SK-N-DZ (cell line): Measurements from ENCODE around the gene ESRRA.

Experiments used
- DNase-seq: peaks from one replicate; pipeline ENCODE4 v3.0.0-alpha.2; 2015; ENCODE audit warnings: low spot score

The ESRRA gene

DNA sequence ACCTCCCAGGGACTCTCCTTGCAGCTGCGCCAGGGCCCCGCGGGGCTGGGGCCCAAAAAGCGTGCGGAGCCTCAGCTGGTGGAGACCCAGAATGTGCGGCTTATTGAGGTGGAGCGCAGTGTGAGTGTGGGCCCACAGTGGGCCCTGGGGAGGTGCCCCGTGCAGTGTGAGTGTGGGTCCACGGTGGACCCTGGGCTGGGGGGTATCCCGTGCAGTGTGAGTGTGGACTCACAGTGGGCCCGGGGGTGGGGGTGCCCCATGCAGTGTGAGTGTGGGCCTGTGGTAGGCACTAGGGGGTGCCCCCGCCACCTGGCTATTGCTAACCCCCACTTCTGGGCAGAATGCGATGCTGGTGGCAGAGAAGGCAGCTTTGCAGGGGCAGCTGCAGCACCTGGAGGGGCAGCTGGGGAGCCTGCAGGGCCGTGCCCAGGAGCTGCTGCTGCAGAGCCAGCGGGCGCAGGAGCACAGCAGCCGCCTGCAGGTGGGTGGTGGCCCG is 45.9 kb downstream of the ESRRA start:
- DNase-seq: no peak

DNA sequence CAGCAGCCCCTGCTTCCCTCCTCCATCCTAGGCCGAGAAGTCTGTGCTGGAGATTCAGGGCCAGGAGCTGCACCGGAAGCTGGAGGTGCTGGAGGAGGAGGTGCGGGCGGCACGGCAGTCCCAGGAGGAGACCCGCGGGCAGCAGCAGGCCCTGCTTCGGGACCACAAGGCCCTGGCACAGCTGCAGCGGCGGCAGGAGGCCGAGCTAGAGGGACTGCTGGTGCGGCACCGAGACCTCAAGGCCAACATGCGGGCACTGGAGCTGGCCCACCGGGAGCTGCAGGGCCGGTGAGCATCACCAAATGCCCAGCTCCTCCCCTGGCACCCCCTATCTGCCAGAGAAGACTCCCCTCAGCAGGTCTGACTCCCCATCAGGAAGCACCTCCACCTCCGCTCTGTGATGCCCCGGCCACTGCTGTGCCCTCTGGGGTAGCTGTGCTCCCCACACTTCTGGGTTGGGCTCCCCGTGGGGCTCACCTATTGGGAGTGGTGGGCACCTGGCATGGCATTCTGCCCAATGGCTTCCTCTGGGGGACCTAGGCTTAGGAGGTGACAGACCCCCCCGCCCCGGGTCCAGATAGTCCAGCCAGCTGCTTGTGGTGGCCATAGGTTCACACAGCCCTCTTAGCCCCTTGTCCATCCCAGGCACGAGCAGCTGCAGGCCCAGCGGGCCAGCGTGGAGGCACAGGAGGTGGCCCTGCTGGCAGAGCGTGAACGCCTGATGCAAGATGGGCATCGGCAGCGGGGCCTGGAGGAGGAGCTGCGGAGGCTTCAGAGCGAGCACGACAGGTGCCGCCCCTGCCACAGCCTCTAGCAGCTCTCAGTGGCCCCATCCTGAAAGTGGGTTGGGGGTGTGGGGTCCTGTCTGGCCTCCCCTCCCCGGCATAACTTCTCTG is 47.0 kb downstream of the ESRRA start:
- DNase-seq: no peak

DNA sequence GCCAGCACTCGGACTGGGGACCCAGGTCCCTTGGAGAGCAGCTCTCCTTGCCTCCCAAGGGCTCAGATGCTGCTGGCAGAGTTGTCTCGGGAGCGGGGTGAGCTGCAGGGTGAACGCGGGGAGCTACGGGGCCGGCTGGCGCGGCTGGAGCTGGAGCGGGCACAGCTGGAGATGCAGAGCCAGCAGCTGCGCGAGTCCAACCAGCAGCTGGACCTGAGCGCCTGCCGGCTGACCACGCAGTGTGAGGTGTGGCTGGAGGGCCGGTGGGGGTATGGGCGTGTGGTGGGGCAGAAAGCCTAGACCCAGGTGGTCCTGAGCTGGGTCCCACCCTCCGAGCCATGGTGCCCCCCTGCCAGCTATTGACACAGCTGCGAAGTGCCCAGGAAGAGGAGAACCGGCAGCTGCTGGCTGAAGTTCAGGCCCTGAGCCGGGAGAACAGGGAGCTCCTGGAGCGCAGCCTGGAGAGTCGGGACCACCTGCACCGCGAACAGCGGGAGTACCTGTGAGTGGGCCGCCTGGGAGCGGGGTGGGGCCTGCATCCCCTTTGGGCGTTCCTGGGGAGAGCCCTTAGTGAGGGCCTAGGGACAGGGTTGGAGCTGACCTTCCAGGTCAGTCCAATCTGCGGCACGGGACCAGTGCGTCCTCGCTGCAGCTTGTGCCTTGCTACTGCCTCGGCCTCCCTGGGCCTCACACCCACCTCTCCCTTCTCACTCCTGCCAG is 47.8 kb downstream of the ESRRA start:
- DNase-seq: no peak

DNA sequence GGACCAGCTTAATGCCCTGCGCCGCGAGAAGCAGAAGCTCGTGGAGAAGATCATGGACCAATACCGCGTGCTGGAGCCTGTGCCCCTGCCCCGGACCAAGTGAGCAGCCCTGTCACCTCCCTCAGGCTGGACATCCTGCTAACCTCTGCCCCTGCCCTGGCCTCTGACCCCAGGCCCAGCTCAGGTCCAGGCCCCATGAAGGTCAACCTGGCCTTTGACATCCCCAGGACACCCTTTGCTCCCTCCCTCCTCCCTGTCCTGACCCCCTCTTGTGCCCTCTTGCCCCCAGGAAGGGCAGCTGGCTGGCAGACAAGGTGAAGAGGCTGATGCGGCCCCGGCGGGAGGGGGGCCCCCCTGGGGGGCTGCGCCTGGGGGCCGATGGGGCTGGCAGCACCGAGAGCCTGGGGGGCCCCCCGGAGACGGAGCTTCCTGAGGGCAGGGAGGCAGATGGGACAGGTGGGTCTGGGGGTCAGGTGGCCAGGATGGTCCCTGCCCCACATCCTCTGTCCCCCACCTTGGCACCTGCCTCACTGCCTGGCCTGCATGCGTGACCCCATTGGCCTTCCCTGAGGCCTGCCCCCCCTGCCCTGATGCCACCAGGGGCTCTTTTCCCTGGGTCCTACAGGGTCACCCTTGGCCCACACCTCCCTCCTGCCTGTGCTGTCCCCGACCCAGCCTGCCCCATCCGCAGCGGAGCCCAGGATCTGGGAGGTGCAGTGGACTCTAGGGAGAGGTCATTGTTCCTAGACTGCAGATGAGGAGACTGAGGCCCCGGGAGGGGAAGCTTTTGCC is 48.6 kb downstream of the ESRRA start:
- no peak for DNase-seq

DNA sequence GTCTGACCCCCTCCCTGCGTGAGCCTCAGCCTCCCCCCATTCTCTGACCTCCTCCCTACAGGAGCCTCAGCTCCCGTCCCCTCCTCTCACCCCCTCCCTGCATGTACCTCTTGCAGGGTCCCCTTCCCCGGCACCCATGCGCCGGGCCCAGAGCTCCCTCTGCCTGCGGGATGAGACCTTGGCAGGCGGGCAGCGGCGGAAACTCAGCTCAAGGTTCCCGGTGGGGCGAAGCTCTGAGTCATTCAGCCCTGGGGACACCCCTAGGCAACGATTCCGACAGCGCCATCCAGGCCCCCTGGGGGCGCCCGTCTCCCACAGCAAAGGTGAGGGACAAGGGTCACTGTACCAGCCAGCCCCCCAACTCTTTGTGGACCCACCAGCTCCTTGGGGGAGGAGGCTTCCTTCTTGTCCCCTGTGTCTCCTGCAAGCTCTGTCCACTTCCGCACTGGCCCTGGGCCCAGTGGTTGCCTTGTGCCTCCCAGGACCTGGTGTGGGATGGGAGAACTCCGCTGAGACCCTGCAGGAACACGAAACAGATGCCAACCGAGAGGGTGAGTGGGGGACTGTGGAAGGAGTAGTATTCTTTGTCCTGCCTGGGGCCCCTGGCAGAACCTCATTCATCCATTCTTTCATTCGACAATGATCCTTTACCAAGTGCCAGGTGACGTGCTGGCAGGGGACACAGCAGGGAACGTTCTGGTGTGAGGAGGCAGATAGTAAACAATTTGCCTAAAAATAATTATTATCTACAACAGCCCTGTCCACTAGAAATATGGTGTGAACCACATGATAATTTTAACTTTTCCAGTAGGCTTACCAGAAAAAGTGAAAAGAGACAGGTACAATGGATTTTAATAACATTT is 50.0 kb downstream of the ESRRA start:
- DNase-seq: peak; percentile 74

DNA sequence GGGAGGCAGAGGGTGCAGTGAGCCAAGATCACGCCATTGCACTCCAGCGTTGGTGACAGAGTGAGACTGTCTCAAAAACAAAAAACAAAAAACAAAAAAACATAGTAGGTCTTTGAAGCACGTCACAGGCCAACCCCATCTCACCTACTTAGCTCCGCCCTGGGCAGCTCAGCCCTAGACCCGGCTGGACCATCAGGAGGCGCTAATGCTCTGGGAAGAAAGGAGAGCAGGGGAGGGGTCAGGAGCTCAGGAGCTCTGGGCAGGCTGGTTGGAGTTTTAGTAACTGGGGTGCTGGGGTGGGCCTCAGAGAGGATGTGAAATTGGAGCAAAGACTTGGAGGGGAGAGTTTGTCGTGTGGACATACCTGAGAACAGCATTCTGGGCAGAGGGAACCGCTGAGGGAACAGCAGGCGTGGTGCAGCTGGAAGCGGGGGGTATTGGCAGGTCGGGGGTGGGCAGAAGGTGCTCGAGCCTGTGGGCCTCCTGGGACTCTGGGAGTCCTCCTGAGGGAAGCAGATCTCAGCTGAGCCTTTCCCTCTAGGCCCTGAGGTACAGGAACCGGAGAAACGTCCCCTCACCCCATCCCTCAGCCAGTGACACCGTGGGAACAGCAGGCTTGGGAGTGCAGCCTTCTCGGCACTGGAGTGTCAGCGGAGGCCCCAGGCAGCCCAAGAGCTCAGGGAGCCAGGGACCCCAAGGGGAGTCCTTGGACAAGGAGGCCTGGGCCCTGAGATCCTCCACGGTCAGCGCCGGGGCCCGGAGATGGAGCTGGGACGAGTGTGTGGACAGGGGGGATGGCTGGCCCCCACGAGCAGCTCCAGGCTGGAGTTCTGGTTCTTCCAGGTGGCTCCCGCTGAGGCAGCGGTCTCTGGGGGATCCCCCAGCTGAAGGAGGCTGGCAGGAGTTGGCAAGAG is 51.4 kb downstream of the ESRRA start:
- DNase-seq: peak; percentile 73

DNA sequence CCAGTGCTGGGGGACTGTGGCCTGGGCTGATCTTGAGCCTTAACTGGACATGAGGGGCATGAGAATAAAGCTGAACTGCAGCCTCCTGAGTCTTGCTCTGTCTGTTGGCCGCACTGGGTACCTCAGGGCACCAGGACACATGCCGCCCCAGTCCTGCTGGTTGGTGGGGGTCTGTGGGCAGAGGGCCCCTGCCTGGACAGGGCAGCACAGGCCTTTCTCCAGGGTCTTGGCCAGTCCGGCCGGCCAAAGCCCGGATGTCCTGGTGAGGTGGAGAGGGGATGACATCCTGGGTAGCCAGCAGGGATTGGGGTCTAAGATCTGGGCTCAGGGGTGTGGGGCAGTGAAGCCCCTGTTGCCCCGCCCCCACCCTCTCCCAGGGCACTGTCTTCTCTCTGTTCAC is 52.1 kb downstream of the ESRRA start:
- DNase-seq: no peak

DNA sequence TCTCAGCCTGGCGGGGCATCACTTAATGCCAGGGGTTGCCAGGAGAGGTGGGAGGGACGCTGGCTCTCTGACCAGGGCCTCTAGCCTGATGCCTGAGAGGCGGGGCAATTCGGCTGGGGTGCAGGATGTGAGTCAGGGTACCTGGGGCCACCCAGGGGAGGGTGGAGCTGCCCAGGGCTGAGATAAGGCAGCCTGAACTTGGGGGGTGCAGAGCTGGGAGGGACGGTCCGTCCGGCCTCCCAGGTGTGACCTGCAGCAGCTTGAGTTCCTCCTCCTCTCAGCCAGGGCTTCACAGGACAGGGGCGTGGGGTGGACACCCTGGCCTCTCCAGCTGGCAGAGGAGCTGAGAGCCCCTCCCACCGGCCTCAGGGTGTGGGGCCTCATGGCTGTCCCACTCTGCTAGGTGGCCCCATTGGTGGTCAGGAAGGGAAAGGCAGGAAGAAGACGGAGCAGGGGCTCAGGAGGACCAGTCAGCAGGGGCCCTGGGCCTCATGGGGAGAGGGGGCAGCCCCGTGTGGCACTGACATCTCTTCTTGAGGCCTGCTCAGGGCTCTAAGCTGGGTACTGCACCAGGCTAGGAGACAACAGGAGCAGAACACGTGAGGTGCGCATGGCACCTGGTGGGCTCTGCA is 52.7 kb downstream of the ESRRA start:
- DNase-seq: no peak

DNA sequence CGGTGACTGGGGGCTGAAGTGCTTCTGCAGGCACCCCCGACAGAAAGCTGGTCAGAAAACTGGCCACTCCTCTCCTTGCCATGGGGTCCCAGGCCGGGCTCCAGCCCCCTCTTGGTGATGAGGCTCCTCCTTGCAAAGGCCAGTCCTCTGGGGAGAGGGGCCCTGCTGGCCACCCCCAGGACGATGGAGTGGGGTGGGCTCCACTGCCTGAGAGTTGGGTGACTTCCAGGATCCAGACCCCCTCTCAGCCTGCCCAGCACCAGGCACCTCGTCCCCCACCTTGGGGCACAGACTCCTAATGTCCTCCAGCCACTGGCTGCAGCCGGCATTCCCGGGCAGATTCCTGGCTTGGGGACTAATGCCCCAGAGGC is 53.2 kb downstream of the ESRRA start:
- no peak for DNase-seq

DNA sequence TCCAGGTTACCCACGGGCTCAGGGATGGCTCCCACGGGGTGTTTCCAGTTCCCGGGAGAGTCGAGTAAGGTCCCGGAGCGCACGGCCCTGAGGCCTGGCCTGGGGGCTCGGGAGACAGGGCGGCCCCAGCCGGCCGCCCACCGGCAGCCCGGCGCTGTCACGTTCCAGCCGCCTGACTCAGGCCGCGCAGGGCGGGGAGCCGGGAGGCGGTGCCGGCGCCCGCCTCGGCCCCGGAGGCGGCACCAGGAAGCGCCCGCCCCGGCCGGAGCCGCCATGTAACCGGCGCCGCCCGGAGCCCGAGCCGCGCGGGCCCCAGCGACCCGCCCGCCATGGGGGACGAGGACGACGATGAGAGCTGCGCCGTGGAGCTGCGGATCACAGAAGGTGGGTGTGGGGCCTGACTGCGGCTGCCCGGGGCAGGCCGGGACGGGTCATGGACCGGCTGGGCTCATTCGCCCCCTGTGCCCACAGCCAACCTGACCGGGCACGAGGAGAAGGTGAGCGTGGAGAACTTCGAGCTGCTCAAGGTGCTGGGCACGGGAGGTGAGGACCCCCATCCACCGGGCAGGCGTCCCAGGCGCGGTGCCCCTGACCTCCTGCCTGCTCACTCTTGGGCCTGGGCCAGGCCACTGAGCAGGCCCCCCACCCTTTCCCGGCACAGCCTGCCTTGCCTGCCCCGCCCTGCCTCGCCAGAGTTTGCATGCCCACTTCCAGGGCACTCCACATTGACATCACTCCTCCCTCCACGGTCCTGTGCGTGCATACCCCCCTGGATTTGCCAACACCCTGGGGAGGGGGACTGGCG is 53.8 kb downstream of the ESRRA start, which contains the start of gene RPS6KA4:
Gene RPS6KA4, plus strand, starts transcription at position 256 of the 805 bp plus-strand sequence. Its CDS starts 74 bp downstream, at position 330.
- DNase-seq: no peak

DNA sequence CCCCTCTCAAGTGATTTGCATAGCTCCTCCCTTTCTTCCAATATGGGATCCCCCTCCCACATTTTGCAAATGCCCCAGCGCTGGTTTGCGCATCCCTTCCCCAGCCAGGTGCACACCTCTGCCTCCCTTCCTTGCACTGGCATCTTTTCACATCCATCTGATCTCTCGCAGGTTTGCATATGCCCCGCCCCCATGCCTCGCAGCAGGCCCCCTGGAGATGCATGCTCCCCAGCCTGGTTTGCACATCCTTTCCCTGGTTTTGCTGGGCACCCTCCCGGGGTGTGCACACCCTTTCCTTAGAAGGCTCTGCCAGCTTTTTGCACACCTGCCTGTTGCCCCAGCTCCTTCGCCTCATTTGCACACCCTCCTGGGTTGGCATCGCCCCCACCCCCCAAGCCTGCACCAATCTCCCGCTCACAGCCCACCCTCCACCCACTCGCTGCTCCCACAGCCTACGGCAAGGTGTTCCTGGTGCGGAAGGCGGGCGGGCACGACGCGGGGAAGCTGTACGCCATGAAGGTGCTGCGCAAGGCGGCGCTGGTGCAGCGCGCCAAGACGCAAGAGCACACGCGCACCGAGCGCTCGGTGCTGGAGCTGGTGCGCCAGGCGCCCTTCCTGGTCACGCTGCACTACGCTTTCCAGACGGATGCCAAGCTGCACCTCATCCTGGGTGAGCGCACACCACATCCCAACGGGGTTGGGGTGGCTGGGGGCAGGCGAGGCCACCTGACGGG is 54.6 kb downstream of the ESRRA start:
- no peak for DNase-seq

DNA sequence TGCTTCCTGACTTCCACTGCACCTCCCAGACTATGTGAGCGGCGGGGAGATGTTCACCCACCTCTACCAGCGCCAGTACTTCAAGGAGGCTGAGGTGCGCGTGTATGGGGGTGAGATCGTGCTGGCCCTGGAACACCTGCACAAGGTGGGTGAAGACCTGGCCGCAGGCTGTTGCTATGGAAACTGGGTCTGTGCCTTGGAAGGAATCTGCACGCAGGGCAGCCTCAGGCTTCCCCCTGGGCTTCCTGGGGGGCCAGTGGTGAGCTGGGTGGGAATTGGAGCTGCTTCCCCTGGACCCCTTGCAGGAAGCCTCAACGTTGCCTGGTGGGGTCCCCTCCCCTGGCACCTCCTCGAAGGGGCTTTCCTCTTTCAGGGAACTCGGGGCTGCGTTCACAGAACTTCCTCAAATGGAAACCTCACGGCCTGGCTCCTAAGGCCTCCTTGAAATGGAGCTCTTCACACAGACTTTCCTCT is 55.2 kb downstream of the ESRRA start:
- no peak for DNase-seq

DNA sequence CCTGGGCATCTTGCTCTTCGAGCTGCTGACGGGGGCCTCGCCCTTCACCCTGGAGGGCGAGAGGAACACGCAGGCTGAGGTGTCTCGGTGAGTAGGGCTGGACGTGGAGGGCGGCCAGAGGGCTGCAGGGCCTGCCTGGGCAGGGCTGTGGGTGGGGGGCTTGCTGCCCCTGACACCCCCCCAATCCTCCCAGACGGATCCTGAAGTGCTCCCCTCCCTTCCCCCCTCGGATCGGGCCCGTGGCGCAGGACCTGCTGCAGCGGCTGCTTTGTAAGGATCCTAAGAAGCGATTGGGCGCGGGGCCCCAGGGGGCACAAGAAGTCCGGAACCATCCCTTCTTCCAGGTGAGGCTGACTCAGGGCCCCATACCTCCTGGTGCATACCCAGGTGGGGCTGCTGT is 56.3 kb downstream of the ESRRA start:
- no peak for DNase-seq

DNA sequence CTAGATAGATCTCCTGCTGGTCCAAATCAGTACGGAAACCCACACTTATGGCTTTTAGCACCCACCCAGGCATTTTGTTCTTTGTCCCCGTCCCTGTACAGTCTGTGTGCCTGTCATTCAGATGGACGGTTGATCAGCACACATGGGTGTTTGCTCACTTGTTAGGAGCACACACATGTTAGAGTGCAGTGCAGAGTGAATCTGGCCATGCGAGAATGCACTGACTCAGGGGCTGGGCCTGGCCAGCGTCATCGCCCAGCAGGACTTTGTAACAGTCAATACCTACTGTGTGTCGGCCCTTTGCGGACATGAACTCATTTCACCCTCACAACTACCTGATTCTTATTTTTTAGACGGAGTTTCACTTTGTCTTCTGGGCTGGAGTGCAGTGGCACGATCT is 57.0 kb downstream of the ESRRA start:
- DNase-seq: no peak

DNA sequence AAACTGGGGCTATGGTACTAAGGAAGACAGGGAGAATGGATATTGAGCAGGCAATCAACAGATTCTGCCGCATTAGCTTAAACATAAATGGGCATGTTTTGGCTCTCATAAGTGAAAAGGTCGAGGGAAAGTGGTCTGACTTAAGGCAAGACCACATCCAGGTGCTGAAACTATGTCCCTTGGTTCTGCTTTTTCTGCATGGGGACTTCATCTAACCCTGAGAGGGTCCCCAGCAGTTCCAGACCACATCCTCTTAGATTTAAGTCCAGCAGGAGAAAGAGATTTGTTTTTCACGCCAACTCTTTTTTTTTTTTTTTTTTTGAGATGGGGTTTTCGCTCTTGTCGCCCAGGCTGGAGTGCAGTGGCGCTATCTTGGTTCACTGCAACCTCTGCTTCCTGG is 59.1 kb downstream of the ESRRA start:
- DNase-seq: no peak

DNA sequence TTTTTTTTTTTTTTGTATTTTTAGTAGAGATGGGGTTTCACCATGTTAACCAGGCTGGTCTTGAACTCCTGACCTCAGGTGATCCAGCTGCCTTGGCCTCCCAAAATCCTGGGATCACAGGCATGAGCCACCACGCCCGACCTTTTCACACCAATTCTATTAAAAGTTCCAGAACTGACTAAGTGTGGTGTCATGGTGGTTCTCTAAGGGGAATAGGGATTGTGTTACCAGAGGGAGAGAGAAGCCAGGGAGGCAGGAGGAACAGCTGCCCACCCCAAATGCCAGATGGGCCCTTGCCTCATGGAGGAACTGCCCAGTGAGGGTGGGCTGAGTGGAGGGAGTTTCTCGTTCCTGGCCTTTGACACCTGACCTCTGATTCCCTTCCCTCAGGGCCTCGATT is 59.6 kb downstream of the ESRRA start:
- no peak for DNase-seq
